Stimulated activated CD4-positive, alpha-beta T cell treated with anti-CD3 and anti-CD28 coated beads, Interleukin-4, amount 100 ng/mL, for 4 hours (primary cell): Measurements from ENCODE around the gene TEX52.
"Not testable (repeated sequence)": the region's sequence is repeated elsewhere in the genome, so short reads cannot be mapped to it uniquely, and the experiment has no call there.

Experiments
- DNase-seq, 2 experiments: peaks; one replicate each; pipeline ENCODE4 v3.0.0-alpha.2; 2020

Gene TEX52

DNA sequence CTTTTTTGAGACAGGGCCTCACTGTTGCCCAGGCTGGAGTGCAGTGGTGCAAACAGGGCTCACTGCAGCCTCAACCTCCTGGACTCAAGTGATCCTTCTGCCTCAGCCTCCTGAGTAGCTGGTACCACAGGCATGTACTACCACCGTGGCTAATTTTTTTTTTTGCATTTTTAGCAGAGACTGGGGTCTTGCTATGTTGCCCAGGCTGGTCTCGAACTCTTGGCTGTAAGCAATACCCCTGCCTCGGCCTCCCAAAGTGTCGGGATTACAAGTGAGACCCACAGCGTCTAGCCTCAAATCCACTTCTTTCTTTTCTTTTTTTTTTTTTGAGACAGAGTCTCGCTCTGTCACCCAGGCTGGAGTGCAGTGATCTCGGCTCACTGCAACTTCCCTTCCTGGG lies 6.6 kb upstream of the TEX52 start:
- DNase-seq: not testable (repeated sequence)

DNA sequence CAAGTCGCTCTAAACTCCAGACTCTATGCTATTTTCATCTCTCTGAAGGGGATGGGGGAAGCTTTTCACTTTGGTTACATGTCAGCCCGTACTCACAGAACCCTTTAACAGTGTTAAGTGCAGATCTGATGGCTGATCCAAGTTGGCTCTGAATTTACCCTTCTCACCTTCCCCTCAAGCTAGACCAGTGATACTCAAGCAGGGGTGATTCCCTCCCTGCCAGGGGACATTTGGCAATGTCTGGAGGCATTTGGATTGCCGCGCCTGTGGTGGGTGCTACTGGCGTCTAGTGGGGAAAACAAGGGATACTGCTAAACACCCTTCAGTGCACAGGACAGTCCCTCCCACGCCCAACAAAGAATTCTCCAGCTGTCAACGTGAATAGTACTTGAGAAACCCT lies 6.0 kb upstream of the TEX52 start:
- no peak for DNase-seq

DNA sequence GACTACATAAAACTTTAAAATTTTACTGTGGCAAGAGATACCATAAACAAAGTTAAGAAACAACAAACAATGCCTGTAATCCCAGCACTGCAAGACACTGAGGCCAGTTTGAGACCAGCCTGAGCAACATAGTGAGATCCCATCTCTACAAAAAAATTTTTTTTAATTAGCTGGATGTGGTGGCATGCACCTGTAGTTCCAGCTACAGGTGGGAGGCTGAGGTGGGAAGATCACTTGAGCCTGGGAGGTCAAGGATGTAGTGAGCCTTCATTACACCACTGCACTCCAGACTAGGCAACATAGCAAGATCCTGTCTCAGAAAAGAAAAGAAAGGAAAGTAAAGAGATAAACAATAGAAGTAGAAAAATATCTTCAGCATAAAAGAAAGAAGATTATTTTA lies 3.3 kb upstream of the TEX52 start:
- no peak for DNase-seq

DNA sequence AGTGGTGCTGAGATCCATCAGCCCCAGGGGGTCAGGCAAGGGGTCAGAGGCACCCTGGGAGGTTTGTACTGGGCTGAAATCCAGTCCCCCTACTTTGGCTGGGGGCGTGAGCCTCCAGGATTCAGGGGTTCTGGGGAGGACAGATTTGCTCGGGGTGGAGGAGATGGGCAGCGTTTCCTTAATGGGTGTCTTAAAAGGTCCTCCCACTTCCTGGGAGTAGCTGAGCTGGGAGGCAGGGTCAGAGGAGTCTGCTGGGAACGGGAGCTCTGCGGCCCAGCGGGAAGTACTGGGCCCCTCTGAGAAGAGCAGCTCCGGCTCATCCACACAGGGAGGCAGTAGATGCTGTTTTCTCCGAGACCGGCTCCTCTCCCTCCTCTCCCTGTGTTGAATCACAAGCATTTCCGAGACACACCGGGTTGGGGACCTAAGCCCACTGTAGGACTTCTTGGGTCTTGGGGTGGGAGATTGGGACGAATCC lies 2.1 kb upstream of the TEX52 start:
- no peak for DNase-seq

DNA sequence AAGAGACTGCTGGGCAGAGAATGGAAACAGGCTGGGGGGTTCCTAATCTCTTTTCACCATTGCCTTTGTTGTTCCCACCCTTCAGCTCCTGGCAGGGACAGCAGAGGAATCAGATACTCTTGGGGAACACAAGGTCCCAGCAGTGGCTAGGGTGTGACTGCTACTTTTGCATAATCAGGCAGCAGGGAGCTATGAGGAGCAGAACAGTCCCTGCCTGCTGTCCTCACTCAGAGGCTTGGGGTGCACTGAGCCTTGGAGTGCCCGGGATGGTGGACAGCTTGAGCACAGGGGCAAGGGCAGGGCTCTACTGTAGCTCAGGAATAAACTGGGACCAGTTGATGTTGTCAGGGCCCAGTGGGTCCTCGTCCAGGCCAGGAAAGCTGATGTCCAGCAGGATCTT lies 1.5 kb upstream of the TEX52 start:
- no peak for DNase-seq

DNA sequence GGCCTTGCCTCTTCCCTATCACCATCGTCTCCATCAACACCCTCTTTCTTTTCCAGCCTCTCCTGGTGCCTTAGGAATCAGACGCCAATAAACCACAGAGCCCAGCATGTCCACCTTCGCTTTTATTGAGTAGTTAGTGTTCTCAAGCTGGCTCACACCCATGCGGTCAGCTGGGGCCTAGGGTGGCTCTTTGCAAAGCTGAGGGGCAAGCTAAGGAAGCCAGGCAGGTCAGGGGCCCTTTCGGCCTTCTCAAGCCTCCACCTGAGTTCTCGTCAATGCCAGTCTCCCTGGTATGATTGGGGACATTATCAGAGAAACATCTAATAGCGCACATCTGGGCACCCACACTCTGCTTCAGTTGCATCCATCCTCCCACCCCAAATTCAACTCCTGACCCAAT lies 737 bp upstream of the TEX52 start:
- no peak for DNase-seq

DNA sequence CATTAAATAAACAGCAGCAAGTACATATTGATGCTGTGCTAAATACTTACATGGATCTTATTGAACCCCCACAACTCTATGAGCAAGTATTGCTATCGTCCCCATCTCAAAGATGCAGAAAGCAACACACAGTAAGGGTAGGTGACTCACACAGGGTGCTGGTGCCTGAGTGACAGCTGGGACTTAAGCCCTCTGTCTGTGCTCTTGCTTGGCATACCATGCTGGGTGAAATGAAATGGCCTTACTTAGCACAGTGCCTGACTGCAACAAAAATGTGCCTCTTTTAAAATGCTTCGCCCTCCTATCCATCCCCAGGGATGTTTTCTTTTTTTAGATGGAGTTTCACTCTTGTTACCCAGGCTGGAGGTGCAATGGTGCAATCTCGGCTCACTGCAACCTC lies 788 bp downstream of the TEX52 start:
- DNase-seq: no peak

DNA sequence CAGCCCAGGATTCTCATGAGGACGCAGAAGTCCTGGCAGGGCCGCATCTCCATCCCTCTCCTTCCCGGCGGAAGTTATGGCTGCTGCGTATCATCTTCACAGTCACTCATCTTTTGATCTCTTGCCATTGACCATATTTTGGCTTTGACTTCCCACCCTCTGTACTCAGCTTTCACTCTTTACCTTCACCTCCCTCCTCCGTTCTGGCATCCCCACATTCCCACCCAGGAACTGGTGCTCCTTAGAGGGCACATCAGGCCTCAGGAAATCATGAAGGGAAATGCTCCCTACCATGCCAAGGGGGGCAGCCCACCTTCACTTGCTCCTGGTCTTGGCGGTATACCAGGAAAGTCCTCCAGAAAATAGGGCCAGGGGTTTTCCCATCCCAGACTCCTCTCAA lies 1.3 kb downstream of the TEX52 start:
- DNase-seq: no peak

DNA sequence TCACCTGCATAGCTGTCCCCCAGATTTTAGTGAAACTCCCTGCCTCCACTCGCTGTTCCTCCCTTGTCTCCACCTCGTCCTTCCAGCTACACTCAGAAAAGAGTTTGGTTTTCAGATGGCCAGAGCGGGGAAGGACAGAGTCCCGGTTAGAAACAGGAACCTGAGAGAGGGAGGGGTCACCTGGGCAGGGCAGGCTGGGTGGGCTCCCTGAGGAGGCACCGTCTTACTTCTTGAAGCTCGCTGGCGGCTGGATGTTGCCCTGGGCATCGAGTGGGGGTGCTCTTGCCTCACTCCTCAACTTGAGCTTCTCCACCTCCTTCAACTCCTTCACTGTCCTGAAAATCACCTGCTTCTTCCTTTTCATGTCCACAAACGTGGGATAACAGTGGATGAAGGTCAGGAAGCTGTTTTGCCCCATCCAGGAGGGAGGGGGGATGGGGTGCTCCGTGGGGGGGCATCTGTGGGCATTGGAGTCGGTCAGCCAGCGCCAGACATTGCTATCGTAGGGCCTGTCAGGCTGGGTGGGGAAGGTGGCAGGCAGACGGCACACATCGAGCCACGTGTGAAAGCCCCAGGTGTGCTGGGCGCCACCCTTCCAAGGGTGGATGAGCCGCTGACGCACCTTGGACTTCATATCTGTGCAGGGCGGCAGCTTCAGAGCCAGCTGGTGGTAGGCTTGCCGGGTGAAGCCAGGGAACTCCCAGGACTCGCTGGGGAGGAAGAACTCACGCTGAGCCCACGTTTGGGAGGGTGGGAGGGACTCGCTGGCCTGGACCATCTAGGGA lies 2.0 kb downstream of the TEX52 start:
- no peak for DNase-seq

DNA sequence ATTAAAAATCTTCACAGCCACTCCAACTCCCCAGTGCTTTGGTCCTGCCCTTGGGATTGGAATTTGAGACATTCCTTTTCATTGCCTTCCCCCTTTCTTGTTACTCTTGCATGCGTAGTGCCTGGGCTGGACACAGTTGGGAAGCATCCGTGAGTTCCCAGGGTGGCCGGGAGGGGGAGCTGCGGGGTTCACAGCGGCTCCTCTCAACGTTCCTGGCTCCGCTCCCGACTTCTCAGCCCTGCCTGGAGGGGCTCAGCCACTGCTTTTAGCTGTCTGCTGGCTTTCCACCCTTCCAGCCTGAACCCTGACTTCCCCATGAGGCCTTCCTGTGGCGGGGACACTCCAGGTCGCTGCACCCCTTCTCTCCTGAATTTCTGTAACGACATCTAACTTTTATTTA lies 3.2 kb downstream of the TEX52 start:
- peak; percentile 10 to 49 for DNase-seq

DNA sequence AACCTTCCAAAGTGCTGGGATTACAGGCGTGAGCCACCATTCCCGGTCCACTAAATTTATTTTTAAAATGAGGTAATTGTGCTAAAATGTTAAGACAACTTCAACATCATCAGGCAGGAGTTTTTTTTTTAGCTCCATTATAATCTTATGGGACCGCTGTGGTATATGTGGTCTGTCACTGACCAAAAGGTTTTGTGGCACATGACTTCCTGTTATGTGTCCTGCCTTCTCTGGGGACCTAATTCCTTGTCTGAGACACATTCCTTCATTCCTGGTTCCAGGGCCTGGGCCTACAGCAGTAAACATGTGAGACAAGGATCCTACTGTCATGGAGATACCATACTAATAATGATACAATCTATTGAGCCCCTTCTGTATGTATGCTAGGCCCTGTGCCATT lies 4.9 kb downstream of the TEX52 start:
- no peak for DNase-seq

DNA sequence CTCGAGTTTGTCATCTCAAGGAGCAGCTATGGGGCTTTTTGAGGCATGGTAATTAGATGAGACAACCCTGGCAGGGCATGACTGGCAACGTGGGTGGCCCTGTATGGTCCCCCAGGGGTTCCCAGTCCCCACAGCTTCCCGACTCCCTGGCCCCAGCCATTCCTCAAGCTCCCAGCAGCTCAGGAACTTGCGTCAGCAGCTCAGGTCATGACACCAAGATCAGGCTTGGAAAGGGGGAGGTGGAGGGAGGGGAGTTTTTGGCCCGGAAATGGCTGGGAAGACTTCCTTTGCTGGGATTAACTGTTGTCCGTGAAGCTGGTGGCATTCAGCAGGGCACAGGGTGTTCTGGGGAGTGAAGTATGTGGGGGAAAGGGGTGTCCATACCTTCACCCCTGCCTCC lies 11.6 kb downstream of the TEX52 start:
- no peak for DNase-seq

DNA sequence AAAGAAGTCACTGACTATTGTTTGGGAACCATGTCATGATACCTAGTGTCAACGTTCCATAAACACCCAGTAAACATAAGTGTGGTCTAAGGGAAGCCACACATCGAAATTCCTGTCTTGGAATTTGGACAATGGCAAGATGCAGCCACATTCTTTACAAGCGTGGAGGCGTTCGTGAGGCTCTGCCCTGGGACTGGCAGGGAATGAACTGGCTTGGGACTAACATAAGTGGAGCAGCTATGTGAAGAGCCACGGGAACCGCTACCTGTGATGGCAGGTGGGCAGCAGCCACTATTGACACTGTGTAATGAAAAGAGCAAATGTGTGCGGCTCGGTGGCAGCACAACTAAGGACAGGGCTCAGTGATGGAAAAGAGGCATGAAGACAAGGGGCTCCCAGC lies 12.1 kb downstream of the TEX52 start:
- no peak for DNase-seq

DNA sequence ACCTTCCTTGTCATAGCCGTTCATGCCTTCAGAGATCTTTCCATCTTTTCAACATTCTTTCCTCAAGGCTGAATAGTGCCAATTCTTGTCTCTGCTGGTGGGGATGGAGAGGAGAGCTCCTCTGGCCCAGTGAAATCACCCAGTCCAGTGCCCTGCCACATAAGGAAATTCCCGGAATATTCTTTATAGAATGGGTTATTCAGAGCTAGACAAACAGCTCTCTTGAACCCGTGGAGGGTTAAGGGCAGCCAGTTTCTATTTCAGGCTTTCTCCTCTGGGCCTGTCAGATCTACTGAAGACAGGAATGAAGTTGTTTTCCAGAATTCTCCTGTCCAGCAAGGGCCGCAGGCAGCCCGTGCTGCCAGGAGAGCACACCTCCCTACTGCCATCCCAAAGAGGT lies 13.9 kb downstream of the TEX52 start:
- DNase-seq: no peak

DNA sequence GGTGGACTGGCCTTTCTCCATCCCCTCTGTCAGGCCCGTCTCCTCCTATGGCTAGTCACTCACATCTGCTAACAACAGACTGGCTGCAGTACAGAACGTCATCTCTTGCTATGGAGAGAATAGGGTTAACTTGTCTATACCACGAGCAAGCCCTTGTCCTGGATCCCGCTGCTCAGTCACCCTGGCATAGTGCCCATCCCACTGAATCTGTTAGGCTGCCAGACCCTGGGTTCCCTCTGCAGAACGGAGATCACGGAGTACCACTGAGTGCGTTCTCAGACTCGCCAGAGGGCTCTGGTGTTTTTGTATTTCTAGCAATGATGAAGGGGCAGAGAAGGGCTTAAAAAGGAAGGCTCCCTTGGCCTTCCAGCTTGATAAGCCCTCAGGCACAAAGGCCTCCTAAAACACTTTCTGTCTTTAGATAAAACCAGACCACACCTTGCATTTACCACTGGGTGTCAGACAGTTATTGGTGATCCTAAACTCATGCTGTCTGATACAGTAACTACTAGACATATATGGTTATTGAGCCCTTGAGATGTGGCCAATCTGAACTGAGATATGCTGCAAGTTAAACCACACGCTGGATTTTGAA lies 15.7 kb downstream of the TEX52 start:
- DNase-seq: no peak

DNA sequence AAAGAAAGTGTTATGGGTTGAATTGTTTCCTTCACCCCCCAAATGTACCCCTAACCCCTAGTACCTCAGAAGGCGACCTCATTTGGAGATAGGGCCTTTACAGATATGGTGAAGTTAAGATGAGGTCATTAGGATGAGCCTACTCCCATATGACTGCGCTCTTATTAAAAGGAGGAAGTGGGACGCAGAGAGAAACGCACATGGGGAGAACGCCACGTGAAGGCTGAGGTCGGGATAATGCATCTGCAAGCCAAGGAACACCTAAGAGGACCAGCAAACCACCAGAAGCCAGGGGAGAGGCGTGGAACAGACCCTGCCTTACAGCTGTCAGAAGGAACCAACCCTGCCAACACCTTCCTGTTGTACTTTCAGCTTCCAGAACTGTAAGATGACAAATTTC lies 20.3 kb downstream of the TEX52 start:
- no peak for DNase-seq

DNA sequence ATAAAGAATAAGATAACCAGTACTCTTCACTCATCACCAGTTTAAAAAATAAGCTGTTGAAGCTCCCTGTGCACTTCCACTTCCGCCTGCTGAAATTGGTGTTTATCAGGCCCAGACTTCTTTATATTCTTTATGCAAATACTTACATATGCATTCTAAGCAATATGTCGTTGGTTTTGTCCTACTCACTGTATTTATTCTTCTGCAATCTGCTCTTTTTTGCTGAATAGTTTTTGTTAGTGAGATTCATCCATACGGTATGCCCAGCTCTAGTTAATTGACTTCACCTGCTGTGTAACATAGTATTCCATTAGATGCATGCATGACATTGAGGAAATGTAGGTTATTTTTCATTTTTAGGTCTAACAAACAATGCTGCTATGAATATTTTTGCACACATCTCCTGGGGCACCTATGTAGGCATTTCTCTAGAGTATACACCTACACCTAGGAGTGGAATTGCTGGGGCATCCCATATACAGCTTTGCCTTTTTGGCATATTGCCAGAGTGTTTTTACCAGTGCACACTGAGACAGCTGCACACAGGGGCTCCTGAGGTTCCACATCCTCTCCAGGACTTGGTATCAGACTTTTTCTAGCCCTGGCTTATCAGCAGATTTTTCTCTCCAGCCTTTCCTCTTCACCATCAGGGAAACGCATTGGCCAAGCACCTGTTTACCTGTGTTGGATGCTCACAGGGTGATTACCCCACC lies 21.0 kb downstream of the TEX52 start:
- no peak for DNase-seq

DNA sequence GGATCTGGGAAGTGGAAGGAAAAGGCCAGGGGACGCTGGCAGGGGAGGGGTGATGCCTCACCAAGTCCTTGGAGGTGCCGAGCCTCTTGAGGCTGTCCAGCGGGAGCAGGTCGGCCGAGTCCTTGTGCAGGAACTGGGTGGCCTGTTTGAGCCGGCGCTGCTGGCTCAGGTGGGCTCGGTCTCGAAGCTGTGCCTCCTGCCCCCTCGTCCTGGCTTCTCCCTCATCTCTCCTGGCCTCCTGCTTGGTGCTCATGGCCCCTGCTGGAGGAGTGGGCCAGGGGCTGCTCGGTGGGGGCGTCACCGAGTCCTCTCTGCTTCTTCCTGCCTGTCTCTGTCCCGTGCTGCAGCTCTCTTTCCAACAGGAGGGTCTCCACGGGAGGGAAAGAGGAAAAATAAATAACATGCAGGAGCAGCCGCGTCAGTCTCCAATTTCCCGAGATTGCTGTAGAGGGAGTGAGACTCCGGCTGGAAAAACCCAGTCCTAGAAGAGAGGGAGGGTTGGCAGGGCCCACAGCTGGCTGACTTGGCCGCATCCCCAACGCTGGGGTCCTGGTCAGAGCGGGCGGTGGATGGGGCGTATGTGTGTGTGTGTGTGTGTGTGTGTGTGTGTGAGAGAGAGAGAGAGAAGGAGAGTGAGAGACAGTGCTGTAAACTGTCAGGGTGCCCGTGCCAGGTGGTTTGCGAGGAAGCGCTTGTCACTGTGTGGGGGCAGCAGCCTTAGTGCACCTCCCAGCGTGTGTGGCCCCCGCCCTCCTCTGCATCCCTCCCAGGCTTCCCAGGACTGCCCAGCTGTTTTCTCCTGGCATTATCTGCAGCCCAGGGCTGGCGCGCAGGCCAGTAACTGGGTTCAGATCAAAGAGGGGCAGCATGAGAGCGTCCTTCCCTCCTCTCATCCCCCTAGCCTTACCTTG lies 22.0 kb downstream of the TEX52 start, which contains the start of gene NRIP2:
TSS of gene NRIP2 (minus strand) at position 455 of the 911 bp plus-strand sequence. CDS start at position 403, 52 bp downstream.
- no peak for DNase-seq

DNA sequence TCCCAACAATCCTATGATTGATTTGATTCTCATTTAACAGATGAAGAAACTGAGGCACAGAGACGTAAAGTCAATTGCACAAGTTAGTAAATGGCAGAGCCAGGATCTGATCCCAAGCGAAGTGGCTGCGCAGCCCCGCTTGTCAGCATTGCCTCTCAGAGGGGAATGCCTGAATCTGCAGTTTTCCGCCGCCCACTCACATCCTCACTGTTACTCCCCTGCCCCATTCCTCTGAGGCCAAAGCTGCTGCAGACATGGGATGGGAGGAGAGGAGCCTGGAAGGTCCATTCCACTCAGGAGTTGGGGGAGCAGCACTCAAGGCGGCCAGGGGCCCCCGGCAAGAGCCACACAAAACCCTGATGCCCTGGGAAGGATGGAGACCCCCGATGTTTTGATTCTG lies 23.0 kb downstream of the TEX52 start:
- no peak for DNase-seq

DNA sequence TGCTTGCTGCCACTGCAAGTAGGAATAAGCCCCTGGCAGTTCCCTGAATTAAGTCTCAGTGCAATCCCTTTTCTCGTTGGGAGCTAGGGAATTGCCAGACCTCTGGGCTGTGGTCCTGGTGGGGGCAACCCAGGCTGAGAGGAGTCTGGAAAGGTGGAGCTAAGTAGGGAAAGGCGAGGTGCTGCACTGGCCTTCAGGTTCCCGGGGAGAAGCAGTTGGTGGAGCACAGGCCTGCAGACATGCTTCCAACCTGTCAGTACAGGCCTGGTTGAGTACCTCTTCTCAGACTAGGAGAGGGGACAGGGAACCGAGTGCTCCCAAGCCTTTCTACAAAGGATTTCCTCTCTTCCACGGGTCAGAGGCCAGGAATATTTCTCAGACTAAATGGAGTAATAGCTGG lies 23.5 kb downstream of the TEX52 start:
- no peak for DNase-seq

DNA sequence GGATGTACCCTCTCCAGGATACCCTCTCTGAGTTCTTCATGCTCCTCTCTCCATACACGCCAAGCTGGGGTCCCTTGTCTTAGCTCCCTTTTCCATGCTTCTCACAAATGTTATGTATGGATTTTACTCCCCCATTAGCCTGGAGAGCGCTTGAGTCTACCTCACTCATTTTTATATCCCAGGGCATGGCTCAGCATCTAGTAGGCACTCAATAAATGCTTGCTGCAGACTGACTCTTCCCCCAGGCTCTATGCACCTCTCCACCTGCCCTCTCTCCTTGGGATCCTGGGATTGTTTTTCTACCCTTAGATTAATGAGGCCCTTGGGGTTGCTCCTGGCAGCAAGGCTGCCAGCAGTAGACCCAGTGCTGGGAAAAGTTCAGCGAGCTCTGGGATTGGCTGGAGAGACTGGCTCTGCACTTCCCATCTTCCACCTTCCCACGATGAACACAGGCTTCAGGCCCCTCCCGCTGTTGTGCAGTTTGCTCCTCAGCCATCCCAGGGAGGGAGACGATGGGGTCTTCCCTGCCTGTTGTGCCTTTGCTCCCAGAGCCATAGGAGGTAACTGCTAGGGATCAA lies 24.2 kb downstream of the TEX52 start:
- no peak for DNase-seq

DNA sequence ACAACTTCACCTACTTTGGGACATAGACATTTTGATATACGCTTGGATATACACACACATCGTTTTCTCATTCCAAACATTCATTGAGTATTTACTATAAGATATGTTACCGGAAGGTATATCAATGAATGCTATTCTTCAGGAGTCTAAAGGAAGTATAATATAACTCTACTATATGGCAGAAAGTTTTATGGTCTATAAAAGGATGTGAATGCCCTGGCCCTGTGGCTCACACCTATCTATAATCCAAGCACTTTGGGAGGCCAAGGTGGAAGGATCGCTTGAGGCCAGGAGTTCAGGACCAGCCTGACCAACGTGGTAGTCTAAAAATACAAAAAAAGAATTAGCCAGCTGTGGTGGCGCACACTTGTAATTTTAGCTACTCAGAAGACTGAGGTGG lies 27.6 kb downstream of the TEX52 start:
- DNase-seq: no peak
